CD4-positive, alpha-beta T cell treated with Interleukin-12 subunit alpha and Interleukin-12 subunit beta, for 1 hour (primary cell): ENCODE measurements around the gene CXXC4.

ENCODE experiments used
- DNase-seq: peaks from one replicate; pipeline ENCODE4 v3.0.0-alpha.2; 2020

CXXC4 gene

DNA sequence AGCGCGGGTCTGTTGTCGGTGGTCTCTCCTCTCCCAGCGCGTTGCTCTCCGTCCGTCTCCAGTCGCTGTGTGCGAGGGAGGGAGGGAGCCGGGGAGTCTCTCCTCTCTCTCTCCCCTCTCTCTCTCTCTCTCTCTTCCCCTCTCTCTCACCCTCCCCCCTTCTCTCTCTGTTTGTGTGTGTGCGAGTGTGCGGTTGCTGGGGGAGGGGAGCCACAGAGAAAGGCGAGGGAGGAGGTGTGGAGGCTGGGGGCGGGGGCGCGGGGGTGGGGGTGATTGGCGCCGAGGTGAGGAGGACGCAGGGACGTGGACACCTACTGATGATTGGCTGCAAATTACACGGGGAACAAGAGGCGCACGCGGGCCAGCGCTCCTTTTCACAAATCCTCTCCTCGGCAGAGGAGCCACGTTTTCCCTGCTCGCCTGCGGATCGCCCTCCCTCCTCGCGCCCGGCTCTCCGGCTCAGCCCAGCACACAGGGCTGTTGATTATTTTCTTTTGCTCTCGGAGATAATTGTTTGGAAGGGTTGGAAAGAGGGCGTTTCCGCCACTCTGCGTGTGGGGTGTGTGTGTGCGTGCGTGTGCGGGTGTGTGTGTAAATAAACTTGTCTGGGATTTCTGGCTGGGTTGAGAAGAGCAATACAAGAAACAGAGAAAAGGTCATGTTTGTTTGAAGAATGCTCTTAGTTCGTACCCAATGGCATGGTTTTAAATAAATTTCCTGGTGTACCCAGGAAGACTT, at the start of gene CXXC4:
CXXC4 (minus strand) TSS at position 73 of the 738 bp plus-strand sequence. CDS start 3,092 bp downstream, outside the sequence.
- DNase-seq, result peak; percentile 55

DNA sequence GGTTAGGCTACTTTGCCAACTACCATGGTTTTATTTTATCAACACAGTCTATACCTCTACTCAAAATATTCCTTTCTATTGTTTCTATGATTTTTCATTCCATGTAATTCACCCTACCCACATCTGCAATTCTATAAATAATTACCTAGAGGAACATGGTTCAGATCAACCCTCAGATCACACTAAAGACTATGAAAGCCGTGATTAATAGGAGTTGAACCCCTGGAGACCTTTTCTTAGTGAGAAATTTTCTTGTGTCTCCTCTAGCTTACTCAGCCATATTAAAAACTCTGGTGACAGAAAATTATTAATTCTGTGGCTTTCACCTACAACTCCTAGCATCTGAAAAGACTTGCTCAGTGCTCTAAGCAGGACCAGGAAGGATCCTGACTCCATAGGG, 38.5 kb upstream of the CXXC4 start:
- DNase-seq, result no peak

DNA sequence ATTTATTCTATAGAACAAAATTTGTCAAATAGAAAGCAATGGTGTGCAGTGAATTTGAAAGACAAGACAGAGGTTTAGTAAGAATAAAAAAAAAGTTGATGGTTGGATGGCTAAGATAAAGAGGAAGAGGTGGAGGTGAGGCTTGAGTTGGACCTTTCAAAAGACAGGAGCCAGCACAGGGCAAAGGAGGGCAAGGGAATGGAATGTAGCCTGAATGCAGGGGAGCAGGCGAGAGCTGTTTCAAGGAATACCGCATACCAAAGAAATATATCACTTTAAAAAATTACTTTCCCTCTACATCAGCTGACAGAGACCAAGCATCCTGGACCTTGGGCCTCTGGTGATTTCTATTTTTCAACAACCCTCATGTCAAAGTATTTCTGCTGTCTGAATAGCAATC, 38.0 kb upstream of the CXXC4 start:
- no peak for DNase-seq

DNA sequence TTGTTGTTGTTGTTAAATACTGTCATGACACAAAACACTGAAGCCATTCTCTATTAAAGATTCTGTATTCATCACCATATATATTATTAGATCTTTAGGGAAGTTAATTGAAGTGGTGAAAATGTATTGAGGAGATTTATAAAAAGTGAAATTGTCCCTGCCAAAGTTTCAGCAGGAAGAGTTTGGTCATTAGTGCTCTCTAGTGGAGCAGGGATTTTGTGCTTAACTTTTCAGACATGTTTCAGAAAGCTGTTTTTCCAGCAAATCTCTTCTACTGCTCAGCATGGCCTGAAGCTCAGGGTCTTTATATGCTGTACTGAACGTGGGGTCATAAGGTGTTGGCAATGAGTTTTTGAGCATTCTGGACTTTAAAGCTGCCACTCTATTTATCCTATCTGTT, 36.7 kb upstream of the CXXC4 start:
- DNase-seq, result no peak

DNA sequence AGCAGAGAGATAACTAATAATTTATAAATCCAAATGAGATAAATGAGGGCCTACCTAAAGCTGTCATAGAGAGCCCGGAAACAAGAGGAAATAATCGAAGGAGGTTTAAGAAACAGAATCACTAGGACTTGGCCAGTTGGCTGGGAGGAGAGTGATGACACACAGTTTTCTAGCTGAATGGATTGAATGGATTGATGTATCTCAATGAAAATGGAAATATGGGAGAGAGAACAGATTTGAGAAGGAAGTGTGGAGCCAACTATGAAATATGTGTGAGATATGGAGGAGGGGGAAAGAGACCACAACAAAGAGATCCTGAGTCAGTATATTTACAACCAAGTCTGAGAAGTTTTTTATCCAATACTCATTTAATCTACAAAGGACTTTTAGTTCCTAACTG, 35.7 kb upstream of the CXXC4 start:
- DNase-seq, result no peak

DNA sequence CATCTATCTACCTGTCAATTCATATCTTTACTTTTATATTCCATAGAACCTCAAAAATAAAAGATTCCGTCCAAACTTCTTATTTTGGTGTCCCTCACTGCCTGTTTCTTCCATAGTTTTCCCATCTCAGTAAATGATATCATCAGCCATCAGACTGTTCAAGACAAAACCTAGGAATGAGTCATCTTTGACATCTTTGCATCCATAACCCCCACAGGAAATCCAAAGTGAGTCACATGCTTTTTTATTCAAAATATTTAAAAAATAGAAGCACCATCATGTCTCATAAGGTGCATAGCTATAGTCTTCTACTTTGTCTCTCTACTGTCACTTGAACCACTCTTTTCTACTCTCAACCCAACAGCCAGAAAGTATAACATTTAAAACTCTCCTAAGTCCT, 29.9 kb upstream of the CXXC4 start:
- DNase-seq, result no peak

DNA sequence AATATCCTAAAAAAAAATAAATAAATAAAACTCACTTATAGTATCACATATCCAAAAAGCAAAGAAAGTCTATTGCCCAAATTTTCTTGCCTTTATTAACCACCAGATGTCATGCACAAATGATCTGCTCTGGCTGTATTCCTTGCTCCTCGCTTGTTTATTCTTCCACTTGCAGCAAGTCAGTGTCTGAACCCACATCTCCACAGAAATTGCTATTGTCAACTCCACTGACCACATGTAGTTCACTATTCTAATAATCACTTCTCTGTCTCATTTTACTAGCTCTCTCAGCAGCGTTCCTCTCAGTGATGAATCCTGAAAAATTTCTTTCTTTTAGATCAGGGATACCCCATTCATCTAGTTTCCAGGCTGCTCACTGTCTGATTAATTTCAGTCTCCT, 29.3 kb upstream of the CXXC4 start:
- DNase-seq, result no peak

DNA sequence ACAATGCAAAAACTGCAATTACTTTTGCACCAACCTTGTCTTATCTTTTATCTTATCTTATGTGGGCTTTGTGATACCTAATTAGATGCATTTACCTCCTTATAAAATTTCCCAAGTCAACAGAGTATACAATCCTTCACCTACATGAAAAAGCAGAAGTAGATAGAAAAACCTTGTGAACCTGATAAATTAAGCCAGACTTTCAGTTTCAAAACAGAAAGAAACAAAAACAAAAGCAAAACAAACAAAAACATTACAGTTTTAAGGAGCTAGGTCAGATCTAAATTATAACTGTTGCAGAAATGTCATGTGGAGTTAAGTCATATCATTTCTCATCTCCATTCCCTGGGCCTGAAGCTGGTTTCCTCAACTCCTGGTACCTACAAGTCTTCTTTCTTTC, 24.9 kb upstream of the CXXC4 start:
- DNase-seq, result no peak

DNA sequence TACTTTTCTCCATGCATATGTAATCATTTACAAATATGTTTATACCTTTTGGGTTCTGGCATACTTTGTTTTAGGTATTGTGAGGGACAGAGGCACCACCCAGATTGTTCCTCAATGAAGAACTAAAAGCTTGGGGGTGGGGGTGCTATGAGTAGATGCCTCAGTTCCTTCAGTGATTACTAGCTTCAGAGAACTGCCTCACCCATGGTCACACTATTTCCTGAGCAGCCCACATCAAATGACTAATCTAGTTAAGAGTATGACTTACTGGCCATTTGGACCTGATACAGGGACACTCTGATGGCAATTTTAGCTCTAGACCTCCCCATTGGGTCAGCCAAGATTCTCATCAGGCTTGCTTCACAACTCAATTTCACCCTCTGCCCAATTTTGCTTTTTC, 22.2 kb upstream of the CXXC4 start:
- DNase-seq, result no peak

DNA sequence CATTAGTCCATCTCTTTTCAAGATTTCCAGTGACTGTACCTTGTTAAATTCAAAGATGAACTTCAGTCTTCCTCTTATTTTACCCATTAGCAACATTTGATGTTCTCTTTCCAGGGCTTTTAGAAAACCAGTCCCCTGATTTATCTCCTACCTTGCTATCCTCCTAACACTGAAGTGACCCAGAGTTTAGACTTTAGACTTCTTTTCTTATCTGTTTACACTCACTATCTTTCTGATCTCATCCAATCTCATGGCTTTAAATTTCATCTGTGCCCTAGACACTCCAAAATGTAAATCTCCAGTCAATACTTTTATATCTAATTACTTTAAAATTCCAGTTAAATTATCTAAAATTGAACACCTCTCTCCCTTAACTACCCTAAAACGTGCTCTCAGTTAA, 13.5 kb upstream of the CXXC4 start:
- no peak for DNase-seq

DNA sequence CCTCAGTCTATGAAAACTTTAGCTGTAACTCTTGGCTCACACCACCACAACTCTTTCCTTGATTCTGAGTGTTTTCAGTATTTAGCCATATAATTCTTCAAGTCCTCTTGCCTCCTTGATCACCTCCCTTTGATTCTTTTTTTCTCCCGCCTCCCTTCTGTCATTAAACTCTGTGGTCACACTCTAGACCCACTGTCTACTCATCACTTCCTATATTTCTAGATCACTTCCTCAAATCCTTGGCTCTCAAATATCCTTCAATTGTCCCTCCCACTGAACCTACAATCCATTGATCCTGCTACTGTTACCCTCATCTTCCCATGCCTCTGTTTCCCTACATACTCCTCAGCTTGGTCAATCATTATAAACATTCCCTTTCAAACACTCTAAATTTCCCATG, 12.4 kb upstream of the CXXC4 start:
- DNase-seq, result no peak

DNA sequence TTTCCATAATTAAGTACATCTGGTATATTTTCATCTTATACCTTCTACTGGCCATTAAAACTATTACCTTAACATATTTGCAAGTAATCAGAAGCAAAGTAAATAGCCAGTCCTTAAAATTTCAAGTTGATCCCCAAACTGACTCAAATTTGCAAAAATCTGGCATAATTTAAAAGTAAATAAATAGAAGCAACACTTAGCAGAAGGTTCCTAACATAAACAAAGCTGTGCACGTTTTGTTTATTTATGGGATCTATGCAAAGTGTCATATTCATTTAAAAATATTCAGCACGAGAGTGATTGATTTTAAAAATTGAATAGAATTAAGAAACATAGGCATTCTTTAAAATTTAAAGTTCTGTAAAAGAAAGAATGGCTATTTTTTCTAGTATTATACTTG, 9.8 kb upstream of the CXXC4 start:
- no peak for DNase-seq

DNA sequence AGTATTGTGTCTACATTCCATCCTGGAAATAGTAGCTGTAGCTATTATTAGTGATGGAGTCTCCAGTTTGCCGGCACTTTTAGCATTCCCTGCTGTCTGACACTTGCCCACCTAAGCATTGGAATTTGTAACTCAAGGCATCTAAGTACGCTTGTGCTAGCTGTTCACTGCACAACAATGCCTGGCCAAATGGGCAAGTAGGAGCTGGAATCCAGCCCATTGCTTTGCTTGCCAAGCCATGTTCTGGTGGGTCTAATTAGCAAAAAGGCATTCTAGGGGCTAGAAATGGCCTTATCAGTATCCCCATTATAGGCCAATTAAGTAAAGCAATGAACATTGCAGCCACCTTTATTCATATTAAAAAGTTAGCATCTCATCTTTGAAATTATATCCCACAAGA, 7.8 kb upstream of the CXXC4 start:
- no peak for DNase-seq

DNA sequence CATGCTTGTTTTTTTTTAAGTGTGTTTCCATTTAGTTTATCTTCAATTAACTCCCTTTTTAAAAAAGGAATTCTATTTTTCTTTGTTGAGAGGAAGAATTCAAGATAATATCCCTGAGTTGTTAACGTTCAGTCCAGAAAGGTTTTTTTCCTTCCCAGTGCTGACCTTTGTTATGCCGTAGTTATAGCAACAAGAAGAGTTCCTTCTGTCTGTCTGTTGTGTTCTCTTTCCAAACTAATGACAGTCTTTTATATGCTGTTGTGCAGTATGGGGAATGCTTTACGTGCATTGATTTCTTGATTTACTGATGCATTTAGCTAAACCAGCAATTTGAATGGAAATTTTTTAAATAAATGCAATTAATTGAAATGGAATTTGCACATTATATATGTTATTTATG, 6.6 kb upstream of the CXXC4 start:
- DNase-seq, result no peak

DNA sequence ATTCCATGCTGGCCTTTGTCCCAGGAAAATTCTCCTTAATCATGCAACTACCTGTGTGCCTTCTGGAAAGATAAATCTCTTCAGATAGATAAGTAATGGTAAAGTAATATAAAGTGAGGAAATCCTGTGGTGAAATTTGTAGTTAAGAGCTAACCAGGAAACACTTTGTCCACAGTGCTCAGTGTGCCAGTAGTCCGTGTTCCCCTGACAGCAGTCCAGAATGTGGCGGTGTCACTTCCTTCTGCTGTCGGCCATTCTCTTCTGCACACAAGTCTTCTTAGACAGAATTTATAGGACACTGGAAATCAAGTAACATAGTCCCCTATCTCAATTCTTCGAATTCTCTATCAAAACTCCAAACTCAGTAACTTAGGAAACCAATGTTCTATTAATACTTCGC, 5.7 kb upstream of the CXXC4 start:
- no peak for DNase-seq

DNA sequence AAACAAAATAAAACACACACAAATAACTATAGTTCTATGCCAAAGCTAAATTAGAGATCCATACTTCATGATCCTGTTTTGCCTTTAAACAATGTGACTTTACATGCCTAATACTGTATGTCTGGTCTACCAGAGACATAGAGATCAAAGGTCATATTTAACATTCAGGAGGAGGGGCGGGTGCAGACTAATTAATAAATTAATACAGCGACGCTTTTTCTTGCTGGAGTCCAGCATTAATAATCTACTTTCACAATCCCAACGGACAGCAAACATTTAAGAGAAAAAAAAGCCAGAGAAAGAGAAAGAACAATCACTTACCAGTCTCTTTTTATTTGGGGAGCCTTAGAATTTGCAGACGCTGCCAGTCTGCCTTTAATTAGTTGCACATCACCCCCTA, 509 bp downstream of the CXXC4 start:
- DNase-seq, result no peak

DNA sequence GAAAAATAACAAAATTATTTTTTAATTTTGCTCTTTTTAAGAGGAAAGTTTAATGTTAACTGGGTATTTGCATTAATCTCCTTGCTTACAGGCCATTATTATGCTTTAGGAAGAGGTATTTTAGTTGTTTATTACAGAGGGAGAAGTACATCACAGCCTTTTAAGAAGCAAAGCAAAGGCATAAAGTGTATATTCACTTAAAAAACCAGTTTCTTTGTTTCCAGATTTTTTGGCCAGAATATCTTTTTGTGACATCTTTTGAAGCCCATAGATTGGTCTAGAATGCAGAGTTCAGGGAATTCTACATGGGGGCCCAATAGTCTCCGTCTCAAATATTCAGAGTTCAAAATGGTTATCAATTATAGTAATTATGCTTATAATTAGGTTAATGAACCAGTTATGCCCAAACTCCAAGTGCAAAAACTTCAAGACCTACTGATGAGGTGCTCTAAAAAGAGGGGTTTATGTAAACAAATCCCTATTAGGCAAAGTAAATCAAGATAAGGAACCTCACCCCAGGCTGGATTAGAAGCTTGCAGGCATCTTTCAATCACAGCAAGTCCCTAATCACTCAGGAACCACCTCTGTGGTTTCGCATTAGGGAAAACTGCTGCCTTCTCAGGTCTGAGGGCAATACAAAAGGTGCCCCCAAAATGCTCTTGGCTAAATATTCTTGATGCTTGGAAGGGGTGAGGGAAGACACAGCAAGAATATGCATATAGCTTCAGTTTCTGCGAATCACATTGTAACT, 1.4 kb downstream of the CXXC4 start:
- no peak for DNase-seq

DNA sequence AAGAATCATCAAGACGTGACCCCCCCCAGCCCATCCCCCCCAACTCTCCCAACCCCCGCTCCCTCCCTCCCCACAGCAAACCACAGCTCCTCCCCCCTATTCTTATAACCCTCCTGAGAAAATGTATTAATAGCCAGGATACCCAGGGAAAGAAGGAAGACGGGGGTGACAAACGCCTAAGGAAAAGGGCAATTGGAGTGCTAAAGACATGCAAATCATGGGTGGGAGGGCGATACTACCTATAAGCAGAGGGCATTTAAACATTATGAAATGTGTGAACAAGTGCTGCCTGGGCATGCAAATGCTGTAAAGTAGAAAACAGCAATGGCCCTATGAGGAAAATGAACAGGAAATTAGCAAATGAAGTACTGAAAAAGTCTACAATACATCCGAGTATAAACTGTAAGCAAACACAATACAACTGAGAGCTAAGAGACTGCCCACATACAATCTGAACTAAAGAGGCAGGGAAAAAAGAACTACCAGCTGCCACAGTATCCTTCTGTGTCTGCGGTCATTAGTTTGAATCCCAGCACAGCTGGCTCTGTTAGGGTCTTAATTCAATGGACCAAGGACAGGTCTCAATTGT, 2.4 kb downstream of the CXXC4 start:
- DNase-seq, result no peak

DNA sequence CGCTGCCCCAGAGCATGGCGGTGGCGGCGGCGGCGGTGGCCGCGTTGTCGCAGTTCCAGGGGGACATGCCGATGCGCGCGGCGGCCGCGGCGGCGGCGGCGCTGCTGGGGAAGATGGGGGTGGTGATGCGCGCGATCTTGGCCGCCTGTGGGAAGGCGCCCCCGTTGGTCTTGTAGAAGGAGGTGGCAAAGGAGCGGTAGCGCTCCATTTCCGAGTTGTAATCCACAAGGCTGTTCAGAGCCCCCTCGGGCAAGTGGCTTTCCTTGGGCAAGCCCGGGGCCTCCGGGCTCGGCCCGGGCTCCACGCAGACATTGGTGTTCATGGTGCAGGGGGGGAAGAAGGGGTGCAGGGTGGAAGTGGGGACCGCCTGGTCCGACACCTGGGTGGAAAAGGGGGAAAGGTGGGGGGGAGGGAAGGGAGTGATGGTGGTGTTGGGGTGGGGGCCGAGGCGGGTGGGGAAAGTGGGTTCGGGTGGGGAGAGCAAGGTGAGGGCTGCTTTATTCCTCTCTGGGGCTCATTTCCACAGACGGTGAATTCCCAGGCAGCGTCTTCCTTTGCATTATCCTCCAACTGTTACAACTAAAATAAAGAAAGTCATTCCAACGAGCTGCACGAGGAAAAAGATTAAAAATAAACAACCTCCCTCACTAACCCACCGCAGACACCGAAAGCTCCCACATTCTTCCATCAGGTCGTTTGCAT, 3.1 kb downstream of the CXXC4 start:
- DNase-seq, result peak; percentile 52

DNA sequence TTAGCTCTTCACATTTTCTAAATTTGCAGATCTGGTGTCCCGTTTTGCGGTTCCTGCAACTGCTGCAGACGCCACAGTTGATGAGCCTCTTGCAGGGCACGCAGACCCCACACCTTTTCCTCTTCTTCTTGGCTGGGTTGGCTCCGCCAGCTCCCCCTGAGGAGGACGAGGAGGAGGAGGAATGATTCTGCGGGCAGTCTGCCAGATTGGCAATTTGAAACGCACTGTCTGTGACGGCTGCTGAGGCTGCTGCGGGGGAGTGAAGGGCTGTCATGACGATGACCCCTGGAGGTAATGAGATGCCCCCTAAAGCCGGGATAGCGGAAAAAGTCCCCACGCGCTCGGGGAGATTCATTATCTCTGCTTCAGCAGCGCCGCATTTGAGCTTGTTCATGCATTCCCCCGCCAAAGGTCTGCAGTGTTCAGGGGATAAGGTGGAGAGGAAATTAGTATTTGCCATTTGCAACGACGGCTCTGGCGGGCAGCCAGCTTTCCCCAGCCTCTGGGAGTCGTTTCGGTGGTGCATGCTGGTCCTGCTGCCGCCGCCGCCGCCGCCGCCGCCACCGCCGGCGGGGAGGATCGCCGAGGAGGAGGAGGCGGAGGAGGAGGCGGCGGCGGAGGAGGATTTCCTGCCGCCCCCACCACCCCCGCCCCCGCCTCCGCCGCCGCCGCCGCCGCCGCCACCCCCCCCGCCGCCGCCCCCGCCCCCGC, 3.8 kb downstream of the CXXC4 start:
- peak; percentile 52 for DNase-seq

DNA sequence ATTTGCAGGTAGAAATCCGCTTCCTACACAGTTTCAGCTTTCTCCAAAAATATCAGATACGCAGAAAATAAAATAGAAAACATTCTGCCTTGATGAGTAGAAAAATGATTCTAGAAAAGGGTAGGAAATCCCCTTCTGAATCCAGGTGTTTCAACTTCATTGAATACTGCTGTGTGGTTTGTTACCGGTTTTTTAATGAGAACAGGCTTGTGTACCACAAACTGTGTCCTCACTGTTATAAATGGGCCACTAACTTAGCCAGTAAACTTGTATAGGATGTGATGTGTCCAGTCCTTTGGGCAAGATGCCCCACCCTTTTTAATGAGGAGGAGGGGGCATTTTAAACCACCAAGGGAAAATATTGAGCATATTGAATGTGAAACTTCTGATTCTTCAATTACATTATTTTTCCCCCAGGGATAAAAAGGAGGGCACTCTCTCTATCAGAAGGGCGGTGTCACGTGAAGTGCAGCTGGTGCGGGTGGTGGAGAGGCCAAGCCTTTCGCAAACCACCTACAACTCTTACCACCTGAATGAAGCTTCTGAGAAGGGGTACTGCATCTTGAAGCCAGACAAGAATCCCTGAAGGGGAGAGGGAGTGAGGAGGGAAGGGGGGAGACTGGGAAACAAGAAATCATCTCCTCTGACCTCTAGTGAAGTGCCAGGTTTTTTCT, 4.5 kb downstream of the CXXC4 start:
- DNase-seq, result no peak

DNA sequence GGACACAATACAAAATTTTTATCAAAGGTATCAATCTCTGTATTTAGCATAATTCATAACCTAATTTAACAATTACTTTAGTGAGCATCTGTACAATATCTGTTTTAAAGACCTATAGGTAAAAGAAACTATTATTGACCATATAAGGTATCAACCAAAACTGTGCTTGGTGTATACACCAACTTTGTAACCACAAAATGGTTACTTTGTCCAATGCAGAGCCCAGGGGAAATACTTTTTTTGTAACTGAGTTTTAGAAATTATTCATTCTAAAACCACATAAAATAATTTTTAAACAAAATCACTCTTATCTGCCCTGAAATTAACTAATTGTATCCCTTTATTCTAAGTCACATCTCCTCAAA, 5.0 kb downstream of the CXXC4 start:
- DNase-seq, result no peak

DNA sequence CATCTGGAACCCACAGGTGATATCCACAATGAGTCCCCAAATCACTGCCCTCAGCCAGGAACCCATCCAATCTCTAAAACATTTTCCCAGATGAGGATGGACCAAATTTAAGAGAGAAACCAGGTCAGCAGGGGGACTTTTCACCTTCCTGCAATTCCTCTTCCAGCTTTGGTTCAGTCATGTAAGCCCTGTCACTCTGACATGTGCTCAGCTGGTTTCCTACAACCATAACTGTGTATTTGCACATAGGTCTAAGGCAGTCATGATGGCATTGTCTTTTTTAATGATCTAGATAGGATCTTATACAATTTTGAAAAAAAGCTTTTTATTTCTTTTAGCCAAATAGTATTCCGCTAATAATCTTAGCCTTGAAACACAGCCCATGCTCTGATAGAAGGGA, 6.5 kb downstream of the CXXC4 start:
- DNase-seq, result no peak
